Fibroblast of lung (primary cell): Measurements from ENCODE around the gene MKRN1. TPM values are rescaled to one million over a fixed set of nuclear protein-coding genes. Genes with fewer than 3 reads are reported as not detected.
A peak's percentile ranks its signal among the peaks of the same experiment; 100 is the strongest.
"Not testable (repeated sequence)": the region's sequence is repeated elsewhere in the genome, so short reads cannot be mapped to it uniquely, and the experiment has no call there.

Experiments used
- DNase-seq, 2 donors: peaks; one replicate each; pipeline versions ENCODE4 v3.0.0 to v3.0.0-alpha.2; 2010; ENCODE audit warnings: low read depth in 2 of 2
- H2AFZ ChIP-seq: 2 replicates; pipeline ENCODE4 v1.5.1; 2012; ENCODE audit warnings: low read length, control low read depth, inconsistent platforms
- H3K27ac ChIP-seq: 2 replicates; pipeline ENCODE4 v1.5.1; 2011; ENCODE audit warnings: low read length, control low read depth; ENCODE audit not compliant: insufficient read depth
- H3K27me3 ChIP-seq: 2 replicates; pipeline ENCODE4 v1.5.1; 2011; ENCODE audit warnings: mild to moderate bottlenecking, low read length; ENCODE audit not compliant: control insufficient read depth, insufficient read depth
- H3K36me3 ChIP-seq: 2 replicates; pipeline ENCODE4 v1.5.1; 2011; ENCODE audit warnings: low read length; ENCODE audit not compliant: control insufficient read depth, insufficient read depth
- H3K4me1 ChIP-seq: 2 replicates; pipeline ENCODE4 v1.5.1; 2011; ENCODE audit warnings: low read length; ENCODE audit not compliant: control insufficient read depth, insufficient read depth; ENCODE audit errors: extremely low read depth
- H3K4me2 ChIP-seq: 2 replicates; pipeline ENCODE4 v1.5.1; 2011; ENCODE audit warnings: low read length, control low read depth; ENCODE audit not compliant: insufficient read depth; ENCODE audit errors: extremely low read depth
- H3K4me3 ChIP-seq, 4 experiments: fragments of 200-600 bp in 1 of 4; sonication (generic) in 1 of 4; replicated peaks in 1 of 4; 2 replicates each; pipeline ENCODE4 v1.5.1; 2011 to 2016; ENCODE audit warnings: low read length in 4 of 4, low read depth in 3 of 4, mild to moderate bottlenecking in 3 of 4, control low read depth in 2 of 4, inconsistent platforms in 1 of 4, mixed read lengths in 1 of 4; ENCODE audit not compliant: insufficient read depth in 1 of 4; ENCODE audit errors: control extremely low read depth in 1 of 4
- H3K79me2 ChIP-seq: 2 replicates; pipeline ENCODE4 v1.5.1; 2012; ENCODE audit warnings: mild to moderate bottlenecking, low read length, inconsistent platforms; ENCODE audit not compliant: control insufficient read depth, insufficient read depth
- H3K9ac ChIP-seq: 2 replicates; pipeline ENCODE4 v1.5.1; 2011; ENCODE audit warnings: mild to moderate bottlenecking, low read length, control low read depth; ENCODE audit not compliant: insufficient read depth
- H3K9me3 ChIP-seq: 2 replicates; pipeline ENCODE4 v1.5.1; 2012; ENCODE audit warnings: low read depth, low read length; ENCODE audit not compliant: control insufficient read depth, insufficient read depth
- H4K20me1 ChIP-seq: 2 replicates; pipeline ENCODE4 v1.5.1; 2011; ENCODE audit warnings: low read length; ENCODE audit not compliant: control insufficient read depth, insufficient read depth; ENCODE audit errors: extremely low read depth
- EZH2 ChIP-seq: IDR thresholded peaks from 2 replicates; pipeline ENCODE4 v1.5.1; 2012; ENCODE audit warnings: low read length, control low read depth, mild to moderate bottlenecking; ENCODE audit errors: missing control alignments
- polyA plus RNA-seq, 2 donors: library from polyadenylated mRNA; depleted of rRNA in 1 of 2; stranded (reverse) in 1 of 2; unstranded in 1 of 2; fragments of >200 nt; gene quantifications; 2 replicates each; pipeline ENCODE4 v1.2.1, GENCODE V29; 2011 to 2012; ENCODE audit warnings: missing spikeins in 1 of 2
- total RNA-seq: library from RNA; depleted of rRNA; stranded (reverse); fragments of >200 nt; gene quantifications from 2 replicates; pipeline ENCODE4 v1.2.1, GENCODE V29; 2014
- TF ChIP-seq, protein P1 (sequence below), 2 donors: IDR thresholded peaks in 1 of 2; conservative IDR thresholded peaks in 1 of 2; 1 replicate in 1 of 2; 2 replicates in 1 of 2; pipeline ENCODE4 v1.5.1; 2011 to 2012; ENCODE audit warnings: low read length in 2 of 2, control low read depth in 1 of 2, inconsistent platforms in 1 of 2, low read depth in 1 of 2, mild to moderate bottlenecking in 1 of 2

MKRN1 gene
- total and polyA plus RNA-seq, 2 donors (not counting 1 experiment from before 2014, with no cell fraction given), result 63.5 to 81.9 TPM

DNA sequence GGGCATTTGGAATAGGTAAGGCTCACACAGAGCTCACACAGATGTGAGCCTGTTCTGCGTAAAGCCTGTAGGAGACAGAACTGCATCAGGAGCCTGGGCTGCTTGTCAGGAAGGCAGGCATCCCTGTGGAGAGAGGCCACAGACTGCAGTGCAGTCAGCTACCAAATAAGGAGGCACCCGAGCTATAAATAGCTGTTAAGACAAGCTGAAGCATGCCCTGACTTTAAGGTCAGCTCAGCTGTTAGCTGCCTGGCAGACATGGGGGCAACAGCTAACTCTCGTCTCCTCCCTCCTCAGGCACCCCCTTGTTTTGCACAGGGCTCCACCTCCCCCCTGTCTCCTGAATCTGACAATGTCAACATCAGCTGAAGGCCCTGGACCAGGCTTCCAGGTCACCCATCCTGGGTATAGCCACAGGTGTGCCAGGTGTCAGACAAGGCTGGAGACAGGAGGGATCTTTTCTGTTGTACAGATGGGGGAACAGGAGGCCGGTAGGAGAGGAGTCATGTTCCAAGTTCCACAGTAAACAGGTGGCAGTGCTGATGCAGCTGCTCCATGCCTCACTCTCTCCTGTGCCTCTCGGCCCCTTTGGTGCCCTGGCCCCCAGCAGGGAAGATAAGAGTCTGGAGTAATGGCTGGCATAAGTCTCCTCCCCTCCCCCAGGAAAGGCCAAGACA, 27.6 kb upstream of the MKRN1 start:
- Histone ChIP-seq H2AFZ (no peak overlapping the region), H3K4me2 (no peak overlapping the region), H3K27ac (no peak overlapping the region), H3K9ac (no peak overlapping the region), H3K27me3 (no peaks in the 10 kb centered on the region), H3K4me3 (no peak overlapping the region), H3K9me3 (no peaks in the 10 kb centered on the region), H3K79me2 (no peaks in the 10 kb centered on the region), H3K36me3 (no peaks in the 10 kb centered on the region), H3K4me1 (no peaks in the 10 kb centered on the region), H4K20me1 (no peaks in the 10 kb centered on the region)
- no peak for TF ChIP-seq EZH2
- TF ChIP-seq, protein P1, sequence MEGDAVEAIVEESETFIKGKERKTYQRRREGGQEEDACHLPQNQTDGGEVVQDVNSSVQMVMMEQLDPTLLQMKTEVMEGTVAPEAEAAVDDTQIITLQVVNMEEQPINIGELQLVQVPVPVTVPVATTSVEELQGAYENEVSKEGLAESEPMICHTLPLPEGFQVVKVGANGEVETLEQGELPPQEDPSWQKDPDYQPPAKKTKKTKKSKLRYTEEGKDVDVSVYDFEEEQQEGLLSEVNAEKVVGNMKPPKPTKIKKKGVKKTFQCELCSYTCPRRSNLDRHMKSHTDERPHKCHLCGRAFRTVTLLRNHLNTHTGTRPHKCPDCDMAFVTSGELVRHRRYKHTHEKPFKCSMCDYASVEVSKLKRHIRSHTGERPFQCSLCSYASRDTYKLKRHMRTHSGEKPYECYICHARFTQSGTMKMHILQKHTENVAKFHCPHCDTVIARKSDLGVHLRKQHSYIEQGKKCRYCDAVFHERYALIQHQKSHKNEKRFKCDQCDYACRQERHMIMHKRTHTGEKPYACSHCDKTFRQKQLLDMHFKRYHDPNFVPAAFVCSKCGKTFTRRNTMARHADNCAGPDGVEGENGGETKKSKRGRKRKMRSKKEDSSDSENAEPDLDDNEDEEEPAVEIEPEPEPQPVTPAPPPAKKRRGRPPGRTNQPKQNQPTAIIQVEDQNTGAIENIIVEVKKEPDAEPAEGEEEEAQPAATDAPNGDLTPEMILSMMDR (conservative IDR thresholded peaks at IDR 0.05 in 1 of 2, IDR thresholded peaks at IDR 0.05 in 1 of 2; ENCODE audit: low read depth in 1 of 2, low read length in 2 of 2), result peak; percentile 26 to 27
- DNase-seq, result peak; percentile 65 to 74

DNA sequence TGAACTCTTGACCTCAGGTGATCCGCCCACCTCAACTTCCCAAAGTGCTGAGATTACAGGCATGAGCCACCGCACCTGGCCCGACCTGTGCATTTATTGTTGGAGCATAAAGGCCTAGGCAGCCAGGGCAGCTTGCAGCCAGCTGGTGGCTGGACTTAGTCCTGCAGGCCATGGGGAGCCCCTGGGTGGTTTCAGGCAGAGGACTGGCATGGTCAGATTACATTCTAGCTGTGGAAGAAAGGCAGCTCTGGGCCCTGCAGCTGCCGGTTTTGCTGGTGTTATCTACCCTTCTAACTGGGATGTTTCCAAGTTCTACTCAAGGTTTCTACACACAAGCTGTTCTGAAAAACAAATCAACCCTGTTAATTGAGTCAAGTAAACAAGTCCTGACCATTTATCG, 22.7 kb upstream of the MKRN1 start:
- Histone ChIP-seq H3K36me3 (no peaks in the 10 kb centered on the region), H4K20me1 (no peaks in the 10 kb centered on the region), H3K9ac (no peak overlapping the region), H3K9me3 (no peaks in the 10 kb centered on the region), H2AFZ (no peak overlapping the region), H3K27me3 (no peaks in the 10 kb centered on the region), H3K27ac (no peak overlapping the region), H3K4me3 (no peak overlapping the region), H3K4me1 (no peaks in the 10 kb centered on the region), H3K4me2 (no peak overlapping the region), H3K79me2 (no peaks in the 10 kb centered on the region)
- no peak for TF ChIP-seq EZH2
- TF ChIP-seq, protein P1 (conservative IDR thresholded peaks at IDR 0.05 in 1 of 2, IDR thresholded peaks at IDR 0.05 in 1 of 2; ENCODE audit: low read depth in 1 of 2, low read length in 2 of 2), result no peak
- no peak for DNase-seq

DNA sequence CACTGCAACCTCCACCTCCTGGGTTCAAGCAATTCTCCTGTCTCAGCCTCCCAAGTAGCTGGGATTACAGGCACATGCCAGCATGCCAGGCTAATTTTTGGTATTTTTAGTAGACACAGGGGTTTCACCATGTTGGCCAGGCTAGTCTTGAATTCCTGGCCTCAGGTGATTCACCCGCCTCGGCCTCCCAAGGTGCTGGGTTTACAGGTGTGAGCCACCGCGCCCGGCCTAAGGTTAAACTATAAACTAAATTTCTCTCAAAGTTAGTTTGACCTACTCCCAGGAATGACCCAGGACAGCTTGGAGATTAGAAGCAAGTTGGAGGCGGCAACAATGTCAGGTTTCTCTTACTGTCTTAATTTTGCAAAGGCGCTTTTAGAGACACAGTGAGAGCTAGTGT, 18.5 kb upstream of the MKRN1 start:
- H2AFZ ChIP-seq, H3K9ac ChIP-seq, H3K4me3 ChIP-seq, H4K20me1 ChIP-seq, DNase-seq, H3K79me2 ChIP-seq, H3K27ac ChIP-seq, H3K27me3 ChIP-seq, H3K9me3 ChIP-seq, H3K4me1 ChIP-seq, H3K36me3 ChIP-seq, H3K4me2 ChIP-seq: not testable (repeated sequence)
